ENCODE results near the gene IQGAP2.
"Not testable (repeated sequence)": the region's sequence is repeated elsewhere in the genome, so short reads cannot be mapped to it uniquely, and the experiment has no call there.

IQGAP2 gene

DNA sequence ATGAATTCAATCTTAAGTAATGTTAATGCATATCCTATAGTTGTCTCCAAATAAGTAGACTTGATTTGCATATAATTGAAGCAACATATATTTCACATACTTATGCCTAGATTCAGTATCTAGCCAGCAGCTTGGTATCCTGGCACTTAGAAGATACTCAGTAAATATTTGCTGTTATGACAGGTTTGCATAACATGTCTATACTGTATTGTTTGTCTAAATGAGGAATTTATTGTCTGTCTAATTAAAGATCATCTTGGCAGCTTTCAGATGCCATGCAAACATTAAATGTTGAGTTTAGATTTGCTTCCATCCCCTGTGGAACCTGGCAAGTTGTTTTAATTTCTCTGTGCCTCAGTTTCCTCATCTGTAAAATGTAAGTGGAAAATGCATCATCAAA is 9.4 kb downstream of the IQGAP2 start:
- Mint-ChIP-seq H3K27me3 (no peaks in the 10 kb centered on the region), H3K4me1 (peaks cover 6% of the 10 kb centered on the region), H3K27ac (no peak overlapping the region), H3K4me3 (no peak overlapping the region), H3K9me3 (peaks cover 1% of the 10 kb centered on the region), H3K36me3 (peaks cover 1% of the 10 kb centered on the region)
- no peak for ATAC-seq (ENCODE audit: low read depth)
- no peak for DNase-seq (ENCODE audit: low spot score in 2 of 2)

DNA sequence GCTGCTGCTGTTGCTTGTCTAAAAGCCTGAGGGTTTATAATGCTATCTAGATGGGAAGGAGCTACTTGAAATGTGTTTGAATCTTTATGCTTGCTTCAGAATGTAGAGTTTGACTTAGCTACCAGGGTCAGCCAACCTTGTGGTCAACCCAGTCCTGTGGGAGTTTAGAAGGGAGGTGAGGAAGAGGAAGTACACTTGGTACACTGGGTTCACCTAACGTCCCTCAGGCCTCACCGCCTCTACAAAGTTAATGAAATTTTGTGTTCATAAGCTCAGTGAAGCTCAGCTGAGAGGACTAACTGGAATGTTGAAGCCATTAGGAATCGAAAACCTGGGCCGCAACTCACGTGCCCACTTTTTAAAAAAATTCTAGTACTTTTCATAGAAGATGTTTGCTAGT is 10.7 kb downstream of the IQGAP2 start:
- no peak for DNase-seq (ENCODE audit: low spot score in 2 of 2)
- Mint-ChIP-seq H3K4me1 (peaks cover 6% of the 10 kb centered on the region), H3K9me3 (peaks cover 1% of the 10 kb centered on the region), H3K27me3 (no peaks in the 10 kb centered on the region), H3K36me3 (peaks cover 1% of the 10 kb centered on the region), H3K4me3 (no peak overlapping the region), H3K27ac (peak overlapping the region; percentile 54)
- ATAC-seq (ENCODE audit: low read depth) = peak; percentile 39

DNA sequence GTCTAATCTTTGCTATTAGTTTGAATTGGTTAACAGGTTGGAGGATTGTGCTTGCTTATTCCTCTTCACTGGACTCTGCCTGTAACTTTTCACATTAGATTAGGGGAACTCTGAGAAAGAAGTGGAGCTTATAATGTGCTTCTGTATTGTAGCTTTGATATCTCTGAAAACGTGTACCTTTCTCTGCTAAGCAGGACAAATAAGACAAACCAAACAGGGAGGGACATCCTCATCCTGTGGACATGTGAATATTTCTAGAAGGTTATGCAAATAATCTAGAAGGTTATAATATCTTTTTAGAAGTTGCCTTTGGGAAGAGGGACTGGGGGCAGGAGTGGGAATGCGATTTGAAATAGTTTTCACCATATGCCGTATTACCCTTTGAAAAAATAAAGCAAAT is 11.7 kb downstream of the IQGAP2 start:
- H3K4me3 Mint-ChIP-seq = no peak overlapping the region
- no peak overlapping the region for H3K27ac Mint-ChIP-seq
- H3K9me3 Mint-ChIP-seq = no peaks in the 10 kb centered on the region
- no peaks in the 10 kb centered on the region for H3K27me3 Mint-ChIP-seq
- ATAC-seq (ENCODE audit: low read depth) (no peak), DNase-seq (ENCODE audit: low spot score in 2 of 2) (no peak)
- H3K36me3 Mint-ChIP-seq = peaks cover 1% of the 10 kb centered on the region
- peaks cover 6% of the 10 kb centered on the region for H3K4me1 Mint-ChIP-seq

DNA sequence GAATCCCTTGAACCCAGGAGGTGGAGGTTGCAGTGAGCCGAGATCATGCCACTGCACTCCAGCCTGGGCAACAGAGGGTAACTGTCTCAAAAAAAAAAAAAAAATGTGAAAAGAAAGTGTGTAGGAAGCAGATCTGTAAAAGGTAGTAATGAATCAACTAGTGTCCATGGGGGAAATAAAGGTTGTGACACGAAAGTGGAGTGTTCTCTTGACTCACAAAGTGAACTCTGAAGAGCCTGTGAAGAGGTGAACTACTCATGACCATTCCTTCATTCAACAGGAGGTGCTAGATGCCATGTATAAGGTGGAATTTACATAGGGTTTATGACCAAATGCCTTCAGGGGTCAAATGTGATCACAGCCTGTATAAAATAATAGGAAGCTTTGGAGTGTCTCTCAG is 12.8 kb downstream of the IQGAP2 start:
- no peaks in the 10 kb centered on the region for H3K9me3 Mint-ChIP-seq
- H3K27ac Mint-ChIP-seq = no peak overlapping the region
- no peak overlapping the region for H3K4me3 Mint-ChIP-seq
- ATAC-seq (ENCODE audit: low read depth) (no peak), DNase-seq (ENCODE audit: low spot score in 2 of 2) (no peak)
- H3K27me3 Mint-ChIP-seq = no peaks in the 10 kb centered on the region
- H3K36me3 Mint-ChIP-seq = no peaks in the 10 kb centered on the region
- peaks cover 6% of the 10 kb centered on the region for H3K4me1 Mint-ChIP-seq

DNA sequence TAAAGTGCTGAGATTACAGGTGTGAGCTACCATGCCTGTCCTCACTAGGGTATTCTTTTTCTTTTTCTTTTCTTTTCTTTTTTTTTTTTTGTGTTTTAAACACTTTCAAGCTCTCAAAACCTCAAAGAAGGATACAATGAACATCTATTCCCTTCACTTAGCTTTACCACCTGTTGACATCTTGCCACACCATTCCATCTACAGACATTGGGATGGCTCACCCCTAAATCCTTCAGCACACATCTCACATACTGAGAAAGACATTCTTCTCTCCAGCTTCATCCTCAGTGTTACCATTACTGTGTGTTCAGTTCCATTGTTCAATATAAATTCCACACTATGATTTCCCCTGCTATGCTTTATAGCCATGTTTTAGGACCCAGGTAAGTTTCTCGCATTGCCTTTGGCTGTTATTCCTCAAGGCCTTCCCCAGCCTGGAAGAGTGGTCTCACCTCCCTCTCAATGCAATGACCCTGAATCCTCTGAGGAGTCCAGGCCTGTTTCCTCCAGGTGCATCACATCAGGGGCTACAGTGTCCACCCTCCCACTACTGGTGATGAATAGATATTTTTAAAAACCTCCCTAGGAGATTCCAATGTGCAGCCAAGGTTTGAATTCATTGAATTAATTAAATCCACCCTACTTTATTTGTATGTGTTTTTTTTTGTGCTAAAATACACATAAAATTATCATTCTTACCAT is 16.7 kb downstream of the IQGAP2 start:
- Mint-ChIP-seq H3K36me3 (no peaks in the 10 kb centered on the region), H3K27me3 (no peaks in the 10 kb centered on the region), H3K27ac (no peak overlapping the region), H3K9me3 (no peaks in the 10 kb centered on the region), H3K4me1 (peaks cover 3% of the 10 kb centered on the region), H3K4me3 (no peak overlapping the region)
- ATAC-seq (ENCODE audit: low read depth) (no peak), DNase-seq (ENCODE audit: low spot score in 2 of 2) (no peak)

DNA sequence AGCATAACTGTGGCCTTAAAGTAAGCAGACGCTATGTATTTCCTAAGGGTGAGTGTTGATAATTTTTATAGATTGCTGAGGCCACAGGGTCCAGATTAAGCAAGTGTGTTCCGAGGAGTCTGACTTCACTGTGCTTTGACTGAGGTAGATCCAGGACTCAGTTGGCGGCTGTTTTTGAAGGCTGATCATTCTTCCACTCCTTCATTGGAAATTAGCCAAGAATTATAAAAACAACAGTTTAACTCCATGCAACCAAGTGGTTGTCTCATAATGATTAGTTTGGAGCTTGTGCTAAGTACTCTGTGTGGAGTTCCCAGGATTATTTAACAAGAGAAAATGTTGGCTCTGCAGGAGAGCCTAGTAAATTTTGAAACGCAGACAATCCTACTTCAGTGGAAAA is 19.1 kb downstream of the IQGAP2 start:
- DNase-seq (ENCODE audit: low spot score in 2 of 2) (no peak), ATAC-seq (ENCODE audit: low read depth) (no peak)
- H3K27ac Mint-ChIP-seq = no peak overlapping the region
- H3K4me3 Mint-ChIP-seq = no peak overlapping the region
- H3K36me3 Mint-ChIP-seq = no peaks in the 10 kb centered on the region
- H3K9me3 Mint-ChIP-seq = no peaks in the 10 kb centered on the region
- H3K4me1 Mint-ChIP-seq = peaks cover 3% of the 10 kb centered on the region
- no peaks in the 10 kb centered on the region for H3K27me3 Mint-ChIP-seq

DNA sequence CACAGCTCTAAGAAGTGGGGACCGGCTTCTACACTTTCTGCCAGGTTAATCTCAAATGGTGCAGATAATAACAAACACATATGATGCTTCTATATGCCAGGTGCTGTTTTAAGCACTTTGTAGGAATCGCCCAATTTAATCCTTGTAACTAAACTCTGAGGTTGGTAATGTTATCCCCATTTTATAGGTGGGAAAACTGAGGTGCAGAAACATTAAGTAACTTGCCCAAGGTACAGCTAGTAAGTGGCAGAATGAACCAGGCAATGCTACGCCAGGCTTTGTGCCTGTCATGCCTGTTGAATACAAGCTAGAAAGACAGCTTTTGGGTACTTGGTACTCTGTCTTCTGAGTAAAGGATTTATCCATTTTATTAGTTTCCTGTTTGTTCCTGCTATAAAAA is 19.7 kb downstream of the IQGAP2 start:
- H3K27ac Mint-ChIP-seq = no peak overlapping the region
- H3K4me3 Mint-ChIP-seq = no peak overlapping the region
- H3K9me3 Mint-ChIP-seq = no peaks in the 10 kb centered on the region
- ATAC-seq (ENCODE audit: low read depth) (no peak), DNase-seq (ENCODE audit: low spot score in 2 of 2) (no peak)
- peaks cover 3% of the 10 kb centered on the region for H3K4me1 Mint-ChIP-seq
- no peaks in the 10 kb centered on the region for H3K27me3 Mint-ChIP-seq
- H3K36me3 Mint-ChIP-seq = no peaks in the 10 kb centered on the region

DNA sequence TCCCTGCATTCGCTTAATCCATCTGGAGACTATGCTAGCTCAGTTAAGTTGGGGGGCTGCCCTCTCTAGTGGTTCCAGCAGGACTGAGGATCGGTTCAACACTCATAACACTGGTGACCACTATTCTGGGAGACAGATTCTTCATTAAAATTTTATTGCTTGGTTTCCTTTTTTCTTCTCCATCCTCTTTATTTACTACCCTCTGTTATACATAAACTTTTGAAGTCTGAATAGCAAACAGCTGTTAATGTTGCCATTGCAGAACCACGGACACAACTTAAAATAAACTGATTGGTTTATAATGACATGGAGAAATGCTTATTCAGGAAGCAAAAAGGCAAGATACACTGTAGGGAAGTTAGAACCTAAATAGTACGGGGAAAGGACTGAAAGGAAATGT is 22.1 kb downstream of the IQGAP2 start:
- Mint-ChIP-seq H3K36me3 (no peaks in the 10 kb centered on the region), H3K4me3 (no peak overlapping the region), H3K27me3 (no peaks in the 10 kb centered on the region), H3K4me1 (peaks cover 3% of the 10 kb centered on the region), H3K27ac (no peak overlapping the region), H3K9me3 (no peaks in the 10 kb centered on the region)
- ATAC-seq (ENCODE audit: low read depth) (no peak), DNase-seq (ENCODE audit: low spot score in 2 of 2) (no peak)

DNA sequence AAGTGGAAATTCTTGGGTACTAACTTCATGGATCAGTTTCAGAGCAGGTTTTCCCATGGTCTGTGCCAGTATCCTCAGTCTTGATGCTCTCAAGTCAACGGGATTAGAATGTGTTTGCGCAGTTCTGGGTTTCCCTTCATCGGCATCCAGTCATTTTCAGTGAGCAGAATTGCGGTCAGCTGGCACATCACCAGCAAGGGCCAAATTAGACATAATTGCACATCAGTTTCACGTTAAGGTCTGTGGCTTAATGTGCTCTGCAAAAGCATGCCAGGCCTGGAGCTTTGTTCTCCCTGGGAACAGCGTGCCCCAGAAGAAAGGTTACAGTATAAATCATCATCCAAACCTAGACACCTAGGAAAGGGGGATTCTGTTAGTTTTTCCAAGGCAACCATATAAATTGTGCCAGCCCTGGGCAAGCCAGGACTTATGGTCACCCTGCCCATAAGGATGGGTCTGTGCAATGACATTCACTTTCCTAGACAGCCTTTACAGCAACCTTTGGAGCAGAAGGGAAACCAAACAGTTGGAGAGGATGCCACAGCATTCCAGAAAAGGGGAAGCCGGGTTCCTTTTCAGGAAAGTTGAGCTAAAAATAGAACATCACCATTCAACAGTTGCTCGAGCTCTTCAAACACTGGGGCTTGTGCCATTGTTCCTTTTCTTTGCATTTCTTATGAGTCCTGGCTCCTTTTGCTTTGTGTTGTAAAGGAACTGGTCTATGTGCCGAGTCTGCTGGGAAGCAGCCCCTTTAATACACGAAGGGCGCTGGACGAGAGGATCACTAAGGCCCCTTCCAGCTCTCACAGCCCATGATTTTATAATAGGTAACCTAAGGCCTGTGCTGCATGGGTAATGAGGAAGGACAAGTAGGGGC is 23.1 kb downstream of the IQGAP2 start:
- Mint-ChIP-seq H3K9me3 (no peaks in the 10 kb centered on the region), H3K27me3 (no peaks in the 10 kb centered on the region), H3K4me1 (peaks cover 3% of the 10 kb centered on the region), H3K27ac (no peak overlapping the region), H3K4me3 (no peak overlapping the region), H3K36me3 (no peaks in the 10 kb centered on the region)
- ATAC-seq (ENCODE audit: low read depth) = no peak
- DNase-seq (ENCODE audit: low spot score in 2 of 2) = no peak

DNA sequence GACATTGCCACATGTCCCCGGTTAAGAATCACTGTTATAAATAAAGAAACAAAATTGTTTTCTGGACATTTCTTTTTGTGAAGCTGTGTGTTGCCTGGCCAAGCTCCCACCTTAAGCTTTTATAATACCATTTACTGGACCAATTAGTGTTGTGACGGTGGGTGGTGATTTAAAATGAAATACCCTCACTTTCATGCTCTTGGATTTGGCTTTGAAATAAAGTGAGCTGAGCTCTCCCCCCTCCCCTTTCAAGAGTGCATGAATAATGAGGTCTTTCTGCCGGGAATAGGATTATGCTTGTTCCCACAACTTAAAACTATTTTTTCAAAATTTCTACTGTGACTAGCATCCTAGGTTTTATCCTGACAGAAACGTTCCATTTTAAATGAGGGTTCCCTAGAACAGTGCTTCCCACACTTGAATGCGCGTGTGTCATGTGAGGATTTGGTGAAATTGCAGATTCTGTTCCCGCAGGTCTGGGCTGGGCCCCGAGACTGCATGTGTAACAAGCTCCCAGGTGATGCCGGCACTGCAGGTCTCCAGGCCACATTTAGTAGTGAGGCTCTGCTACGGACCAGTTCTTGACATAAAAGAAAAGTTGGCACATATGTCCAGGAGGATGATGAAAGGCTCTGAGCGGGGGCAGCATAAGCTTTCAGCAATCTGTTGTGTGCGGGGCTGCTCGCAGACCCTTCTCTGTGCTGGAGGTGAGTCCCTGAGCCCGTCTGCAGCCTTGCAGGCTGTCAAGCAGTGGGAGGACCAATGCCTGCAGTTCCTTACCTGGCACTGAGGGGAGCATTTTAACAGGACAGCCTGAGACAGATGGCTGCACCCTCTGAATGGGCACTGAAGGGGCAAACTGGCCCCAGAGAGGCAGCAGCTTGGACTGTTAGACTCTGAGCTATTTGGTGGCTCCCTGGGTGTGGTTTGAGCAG is 24.4 kb downstream of the IQGAP2 start:
- no peak for ATAC-seq (ENCODE audit: low read depth)
- Mint-ChIP-seq H3K4me3 (no peak overlapping the region), H3K27me3 (no peaks in the 10 kb centered on the region), H3K27ac (no peak overlapping the region), H3K36me3 (no peaks in the 10 kb centered on the region), H3K4me1 (peaks cover 3% of the 10 kb centered on the region), H3K9me3 (no peaks in the 10 kb centered on the region)
- DNase-seq (ENCODE audit: low spot score in 2 of 2) = no peak

DNA sequence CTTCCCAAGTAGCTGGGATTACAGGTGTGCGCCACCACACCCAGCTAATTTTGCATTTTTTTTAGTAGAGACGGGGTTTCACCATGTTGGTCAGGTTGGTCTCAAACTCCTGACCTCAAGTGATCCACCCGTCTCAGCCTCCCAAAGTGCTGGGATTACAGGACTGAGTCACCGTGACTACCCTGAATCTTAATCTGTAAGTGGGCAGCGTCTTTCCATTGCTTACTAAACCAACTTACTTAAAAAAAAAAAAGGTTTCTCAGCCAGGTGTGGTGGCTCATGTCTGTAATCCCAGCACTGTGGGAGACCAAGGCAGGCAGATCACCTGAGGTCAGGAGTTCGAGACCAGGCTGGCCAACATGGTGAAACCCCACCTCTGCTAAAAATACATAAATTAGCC is 25.5 kb downstream of the IQGAP2 start:
- not testable (repeated sequence) for H3K4me1 Mint-ChIP-seq; ATAC-seq (ENCODE audit: low read depth); H3K4me3 Mint-ChIP-seq; H3K36me3 Mint-ChIP-seq; H3K27me3 Mint-ChIP-seq; DNase-seq (ENCODE audit: low spot score in 2 of 2); H3K9me3 Mint-ChIP-seq; H3K27ac Mint-ChIP-seq

DNA sequence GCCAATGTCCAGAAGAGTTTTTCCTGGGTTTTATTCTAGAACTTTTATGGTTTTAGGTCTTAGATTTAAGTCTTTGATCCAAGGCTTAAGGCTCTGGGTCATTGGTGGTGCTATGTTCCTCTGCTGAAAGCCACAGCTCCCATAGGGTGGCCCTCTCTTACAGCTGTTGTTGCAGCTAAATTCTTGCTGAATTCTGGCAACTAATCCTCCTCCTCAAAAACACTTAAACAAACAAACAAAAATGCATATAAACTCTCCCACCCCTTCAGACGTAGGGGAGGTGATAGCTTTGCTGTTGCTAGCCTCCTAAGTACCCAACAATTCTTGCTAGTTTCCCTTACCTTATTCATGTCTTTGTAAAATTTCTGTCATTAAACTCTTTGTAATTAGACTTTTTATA is 30.2 kb downstream of the IQGAP2 start:
- H3K27ac Mint-ChIP-seq = no peak overlapping the region
- peaks cover 4% of the 10 kb centered on the region for H3K36me3 Mint-ChIP-seq
- no peaks in the 10 kb centered on the region for H3K4me1 Mint-ChIP-seq
- peaks cover 8% of the 10 kb centered on the region for H3K9me3 Mint-ChIP-seq
- H3K27me3 Mint-ChIP-seq = no peaks in the 10 kb centered on the region
- no peak overlapping the region for H3K4me3 Mint-ChIP-seq
- ATAC-seq (ENCODE audit: low read depth) = no peak
- DNase-seq (ENCODE audit: low spot score in 2 of 2) = no peak

DNA sequence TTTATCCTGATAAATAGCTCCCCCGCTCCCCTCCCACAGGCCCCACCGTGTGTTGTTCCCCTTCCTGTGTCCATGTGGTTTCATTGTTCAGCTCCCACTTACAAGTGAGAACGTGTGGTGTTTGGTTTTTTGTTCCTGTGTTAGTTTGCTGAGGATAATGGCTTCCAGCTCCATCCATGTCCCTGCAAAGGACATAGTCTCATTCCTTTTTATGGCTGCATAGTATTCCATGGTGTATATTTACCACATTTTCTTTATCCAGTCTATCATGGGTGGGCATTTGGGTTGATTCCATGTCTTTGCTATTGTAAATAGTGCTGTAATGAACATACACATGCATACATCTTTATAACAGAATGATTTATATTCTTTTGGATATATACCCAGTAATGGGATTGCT is 34.4 kb downstream of the IQGAP2 start:
- not testable (repeated sequence) for ATAC-seq (ENCODE audit: low read depth); H3K4me1 Mint-ChIP-seq; H3K4me3 Mint-ChIP-seq; H3K9me3 Mint-ChIP-seq; H3K27ac Mint-ChIP-seq; H3K27me3 Mint-ChIP-seq; DNase-seq (ENCODE audit: low spot score in 2 of 2); H3K36me3 Mint-ChIP-seq

DNA sequence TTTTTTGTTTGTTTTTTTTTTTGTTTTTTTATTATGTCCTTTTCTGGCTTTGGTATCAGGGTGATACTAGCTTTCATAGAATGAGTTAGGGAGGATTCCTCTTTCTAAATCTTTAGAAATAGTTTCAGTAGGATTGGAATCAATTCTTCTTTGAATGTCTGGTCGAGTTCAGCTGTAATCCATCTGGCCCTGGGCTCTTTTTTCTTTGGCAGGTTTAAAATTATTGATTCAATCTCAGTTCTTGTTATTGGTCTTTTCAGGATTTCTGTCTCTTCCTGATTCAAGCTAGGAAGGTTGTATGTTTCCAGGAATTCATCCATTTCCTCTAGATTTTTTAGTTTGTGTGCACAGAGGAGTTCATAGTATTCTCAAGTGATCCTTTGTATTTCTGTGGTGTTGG is 34.9 kb downstream of the IQGAP2 start:
- H3K4me1 Mint-ChIP-seq = no peaks in the 10 kb centered on the region
- DNase-seq (ENCODE audit: low spot score in 2 of 2) (no peak), ATAC-seq (ENCODE audit: low read depth) (no peak)
- H3K27ac Mint-ChIP-seq = no peak overlapping the region
- H3K4me3 Mint-ChIP-seq = no peak overlapping the region
- H3K36me3 Mint-ChIP-seq = peaks cover 5% of the 10 kb centered on the region
- H3K9me3 Mint-ChIP-seq = peaks cover 8% of the 10 kb centered on the region
- no peaks in the 10 kb centered on the region for H3K27me3 Mint-ChIP-seq
